Tibial nerve (tissue), 4 donors: ENCODE data around the gene CADPS2.

Experiments
- CTCF ChIP-seq, 5 experiments: fragments of 200-600 bp in 3 of 5; fragments of 450-650 bp in 2 of 5; sonication (generic) in 3 of 5; IDR thresholded peaks; one replicate each; pipeline ENCODE4 v1.5.1; 2016 to 2019; ENCODE audit warnings: antibody characterized with exemption in 5 of 5, mild to moderate bottlenecking in 3 of 5, moderate library complexity in 2 of 5
- EP300 ChIP-seq, 2 donors: sonication (generic); formaldehyde crosslinking; IDR thresholded peaks; one replicate each; pipeline ENCODE4 v1.6.1; 2017; ENCODE audit warnings: antibody characterized with exemption in 2 of 2, mild to moderate bottlenecking in 1 of 2
- POLR2A ChIP-seq, 2 donors: fragments of 450-650 bp; IDR thresholded peaks; one replicate each; pipeline ENCODE4 v1.6.1; 2017; ENCODE audit warnings: antibody characterized with exemption in 2 of 2, mild to moderate bottlenecking in 2 of 2, moderate library complexity in 2 of 2

- TF ChIP-seq CTCF (IDR thresholded peaks at IDR 0.05) = no peak
- no peak for TF ChIP-seq POLR2A (IDR thresholded peaks at IDR 0.05)
- TF ChIP-seq EP300 (IDR thresholded peaks at IDR 0.05) = no peak
Measured at GRCh38 chr7:122694697-122695096, 191.6 kb downstream of the CADPS2 start.
